Left lung (tissue), 10 donors: ENCODE data around the gene HAUS7. TPM values are rescaled to one million over a fixed set of nuclear protein-coding genes. Genes with fewer than 3 reads are reported as not detected.

ENCODE experiments used
- ATAC-seq: fragments of 200-7000 bp; cut with Tn5 transposase; one replicate; pipeline ENCODE4 v1.9.1; 2020; ENCODE audit warnings: moderate library complexity
- DNase-seq, 4 donors: peaks; one replicate each; pipeline ENCODE4 v3.0.0-alpha.2; 2013 to 2020
- H3K27ac ChIP-seq, 2 donors: fragments of 200-600 bp; sonication (generic) in 1 of 2; one replicate each; pipeline versions ENCODE4 v1.5.0 to v1.8.0; 2020 to 2021
- H3K27me3 ChIP-seq, 2 donors: fragments of 200-600 bp; sonication (generic) in 1 of 2; one replicate each; pipeline versions ENCODE4 v1.5.0 to v1.8.0; 2020 to 2021
- H3K36me3 ChIP-seq, 2 donors: fragments of 200-600 bp; sonication (generic) in 1 of 2; one replicate each; pipeline versions ENCODE4 v1.5.0 to v1.8.0; 2020 to 2021
- H3K4me1 ChIP-seq, 2 donors: fragments of 200-600 bp; one replicate each; pipeline ENCODE4 v1.8.0; 2021
- H3K4me3 ChIP-seq, 2 donors: fragments of 200-600 bp; sonication (generic) in 1 of 2; one replicate each; pipeline versions ENCODE4 v1.5.0 to v1.8.0; 2020 to 2021; ENCODE audit warnings: mild to moderate bottlenecking in 1 of 2
- H3K9me3 ChIP-seq, 2 donors: fragments of 200-600 bp; sonication (generic) in 1 of 2; one replicate each; pipeline versions ENCODE4 v1.5.0 to v1.8.0; 2020 to 2021
- intact Hi-C, 2 donors: fragments of 100-400 bp; cut with DNase I; formaldehyde crosslinking; loops; one replicate each; pipeline versions ENCODE4 v1.11.2 to v1.14.2; 2022
- polyA plus RNA-seq, 6 donors: library from polyadenylated mRNA; unstranded; fragments of 120-200 nt; gene quantifications; one replicate each; pipeline ENCODE4 v1.2.1, GENCODE V29; 2013; ENCODE audit not compliant: insufficient read length in 6 of 6
- total RNA-seq, 2 donors: library from RNA; stranded (reverse); fragmentation: NEBNext Ultra II Directional; extraction: Animal tissue kit (Norgen Biotek cat#: 25700); gene quantifications; one replicate each; pipeline ENCODE4 v1.2.1, GENCODE V29; 2021
- TF ChIP-seq, protein P1 (sequence below), 2 donors: fragments of 200-600 bp; sonication (generic) in 1 of 2; IDR thresholded peaks; one replicate each; pipeline versions ENCODE4 v1.5.0 to v1.8.0; 2021; ENCODE audit warnings: antibody characterized with exemption in 2 of 2
- donor health status: DM: no; HTN: yes; CAD: no.
- donor health status: DM: no; HTN: no; CAD: no.

The HAUS7 gene
- total and polyA plus RNA-seq, 8 donors, result 20.1 to 42.4 (median 33.7) TPM

DNA sequence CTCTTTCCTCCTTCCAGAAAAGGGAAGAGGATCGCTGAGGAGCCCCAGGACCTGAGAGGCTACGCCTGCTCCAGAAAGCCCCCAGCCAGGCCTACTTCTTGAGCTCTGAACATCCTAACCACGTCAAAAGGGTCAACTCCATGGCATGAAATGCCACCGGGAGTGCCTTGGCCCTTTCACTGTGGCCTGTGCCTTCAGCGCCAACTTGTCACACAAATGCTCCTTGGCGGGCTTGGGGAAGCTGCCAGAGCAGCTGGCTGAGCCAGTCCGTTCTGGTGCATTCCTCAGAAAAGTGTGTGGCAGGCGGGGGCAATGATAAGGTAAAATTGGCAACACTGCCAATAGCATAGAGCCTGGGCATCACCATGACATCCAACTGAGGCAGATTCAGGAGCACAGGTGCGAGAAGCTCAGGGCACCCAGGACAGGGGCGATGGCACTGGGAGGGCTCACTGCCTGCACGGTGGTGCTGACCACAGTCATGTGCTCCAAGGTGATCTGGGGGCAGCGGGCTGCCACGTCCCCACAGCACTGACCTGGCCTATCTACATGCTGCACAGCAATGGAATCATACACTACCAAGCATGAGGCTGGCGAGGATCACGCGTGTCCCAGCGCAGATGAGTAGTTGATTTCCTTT is 12.4 kb downstream of the HAUS7 start:
- no peak for ATAC-seq
- intact Hi-C loops, result no loop called here
- peaks cover 0 to 54% of the 10 kb centered on the region in 2 donors for H3K36me3 ChIP-seq

DNA sequence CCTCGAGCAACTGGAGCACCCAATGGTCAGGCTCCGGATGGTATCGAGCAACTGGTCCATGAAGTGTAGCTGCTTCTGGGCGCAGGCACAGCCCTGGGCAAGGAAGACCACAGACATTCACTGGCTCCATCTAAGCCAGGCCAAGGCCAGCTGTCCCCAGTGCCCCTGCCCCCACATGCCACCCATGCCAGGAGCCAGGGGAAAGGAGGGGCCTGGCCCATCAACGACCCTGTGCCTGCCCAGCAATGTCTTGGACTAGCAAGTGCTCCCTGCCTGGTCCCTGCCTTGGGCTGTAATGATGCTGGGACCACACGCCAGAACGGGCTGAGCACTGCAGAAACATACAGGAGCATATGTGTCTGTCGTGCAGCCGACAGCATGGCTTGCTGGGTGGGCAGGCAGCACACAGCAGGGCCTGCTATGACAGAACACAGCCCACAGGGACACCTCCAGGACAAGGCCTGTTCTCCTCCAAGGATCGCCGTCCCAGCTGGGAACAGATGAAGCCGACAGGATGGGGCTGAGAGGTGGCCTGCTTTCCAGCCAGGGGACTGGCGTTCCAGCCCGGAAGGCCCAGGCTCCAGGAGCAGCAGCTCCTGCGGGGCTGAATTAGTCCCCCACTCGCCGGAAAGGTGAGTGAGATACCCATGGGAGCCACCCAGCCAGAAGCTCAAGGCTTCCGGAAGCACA is 13.1 kb downstream of the HAUS7 start:
- intact Hi-C loops, result no loop called here
- ATAC-seq, result no peak
- H3K4me3 ChIP-seq, result no peak overlapping the region
- no peaks in the 10 kb centered on the region for H3K9me3 ChIP-seq
- peaks cover 0 to 47% of the 10 kb centered on the region in 2 donors for H3K36me3 ChIP-seq
- no peaks in the 10 kb centered on the region for H3K27me3 ChIP-seq
- H3K27ac ChIP-seq, result no peak overlapping the region
- no peak for DNase-seq
- TF ChIP-seq, protein P1, sequence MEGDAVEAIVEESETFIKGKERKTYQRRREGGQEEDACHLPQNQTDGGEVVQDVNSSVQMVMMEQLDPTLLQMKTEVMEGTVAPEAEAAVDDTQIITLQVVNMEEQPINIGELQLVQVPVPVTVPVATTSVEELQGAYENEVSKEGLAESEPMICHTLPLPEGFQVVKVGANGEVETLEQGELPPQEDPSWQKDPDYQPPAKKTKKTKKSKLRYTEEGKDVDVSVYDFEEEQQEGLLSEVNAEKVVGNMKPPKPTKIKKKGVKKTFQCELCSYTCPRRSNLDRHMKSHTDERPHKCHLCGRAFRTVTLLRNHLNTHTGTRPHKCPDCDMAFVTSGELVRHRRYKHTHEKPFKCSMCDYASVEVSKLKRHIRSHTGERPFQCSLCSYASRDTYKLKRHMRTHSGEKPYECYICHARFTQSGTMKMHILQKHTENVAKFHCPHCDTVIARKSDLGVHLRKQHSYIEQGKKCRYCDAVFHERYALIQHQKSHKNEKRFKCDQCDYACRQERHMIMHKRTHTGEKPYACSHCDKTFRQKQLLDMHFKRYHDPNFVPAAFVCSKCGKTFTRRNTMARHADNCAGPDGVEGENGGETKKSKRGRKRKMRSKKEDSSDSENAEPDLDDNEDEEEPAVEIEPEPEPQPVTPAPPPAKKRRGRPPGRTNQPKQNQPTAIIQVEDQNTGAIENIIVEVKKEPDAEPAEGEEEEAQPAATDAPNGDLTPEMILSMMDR (IDR thresholded peaks at IDR 0.05), result no peak
- H3K4me1 ChIP-seq, result no peaks in the 10 kb centered on the region

More for the DNA sequence above, 12.4 kb downstream of the HAUS7 start:
- no peak overlapping the region for H3K4me3 ChIP-seq
- H3K4me1 ChIP-seq, result no peaks in the 10 kb centered on the region
- no peak overlapping the region for H3K27ac ChIP-seq
- DNase-seq, result no peak
- TF ChIP-seq, protein P1 (IDR thresholded peaks at IDR 0.05), result no peak
- no peaks in the 10 kb centered on the region for H3K27me3 ChIP-seq
- H3K9me3 ChIP-seq, result no peaks in the 10 kb centered on the region

DNA sequence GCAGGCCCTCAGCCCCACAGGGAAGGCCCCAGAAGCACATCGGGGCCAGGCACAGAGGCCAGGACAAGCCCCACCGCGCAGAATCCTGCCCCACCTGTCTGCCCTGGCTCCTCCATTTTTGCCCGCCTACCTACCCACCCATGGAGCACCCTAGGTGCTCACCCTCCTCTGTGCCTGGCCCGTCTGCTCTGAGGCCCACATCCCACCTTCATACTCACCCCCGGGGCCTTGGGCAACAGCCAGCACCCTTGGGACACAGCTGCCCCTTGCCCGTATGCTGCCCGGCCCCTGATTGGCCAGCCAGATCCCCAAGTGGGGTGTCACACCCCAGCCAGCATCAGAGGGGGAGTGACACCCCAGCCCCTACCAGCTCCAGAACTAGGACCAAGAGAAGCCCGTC is 13.7 kb downstream of the HAUS7 start:
- TF ChIP-seq, protein P1 (IDR thresholded peaks at IDR 0.05), result no peak
- Histone ChIP-seq H3K9me3 (no peaks in the 10 kb centered on the region), H3K36me3 (peaks cover 0 to 47% of the 10 kb centered on the region in 2 donors), H3K4me3 (no peak overlapping the region), H3K4me1 (no peaks in the 10 kb centered on the region), H3K27ac (no peak overlapping the region), H3K27me3 (no peaks in the 10 kb centered on the region)
- DNase-seq (no peak), ATAC-seq (no peak)
- intact Hi-C loops, result no loop called here

DNA sequence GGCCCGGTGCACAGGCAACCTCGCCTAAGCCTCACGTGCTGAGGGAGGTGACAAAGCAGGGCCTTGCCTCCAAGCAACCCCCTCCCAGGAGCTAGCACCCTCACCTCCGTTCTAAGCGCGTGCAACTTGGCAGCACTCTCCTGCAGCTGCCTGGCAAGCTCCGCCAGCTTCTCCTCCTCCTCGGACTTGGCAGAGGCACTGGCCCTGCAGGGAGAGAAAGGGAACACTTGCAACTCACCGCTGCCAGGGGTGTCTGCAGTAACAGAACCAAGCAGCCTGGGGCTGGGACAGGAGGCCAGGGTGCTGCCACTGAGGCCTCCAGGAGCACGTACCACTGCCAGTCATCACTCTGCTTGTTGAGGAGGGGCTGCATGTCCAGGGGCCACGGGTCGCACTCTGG is 14.2 kb downstream of the HAUS7 start:
- peaks cover 0 to 50% of the 10 kb centered on the region in 2 donors for H3K36me3 ChIP-seq
- intact Hi-C loops, result no loop called here
- no peak for ATAC-seq
- no peak for DNase-seq
- no peak overlapping the region for H3K27ac ChIP-seq
- no peaks in the 10 kb centered on the region for H3K27me3 ChIP-seq
- H3K4me3 ChIP-seq, result no peak overlapping the region
- H3K9me3 ChIP-seq, result no peaks in the 10 kb centered on the region
- no peaks in the 10 kb centered on the region for H3K4me1 ChIP-seq
- TF ChIP-seq, protein P1 (IDR thresholded peaks at IDR 0.05), result no peak

DNA sequence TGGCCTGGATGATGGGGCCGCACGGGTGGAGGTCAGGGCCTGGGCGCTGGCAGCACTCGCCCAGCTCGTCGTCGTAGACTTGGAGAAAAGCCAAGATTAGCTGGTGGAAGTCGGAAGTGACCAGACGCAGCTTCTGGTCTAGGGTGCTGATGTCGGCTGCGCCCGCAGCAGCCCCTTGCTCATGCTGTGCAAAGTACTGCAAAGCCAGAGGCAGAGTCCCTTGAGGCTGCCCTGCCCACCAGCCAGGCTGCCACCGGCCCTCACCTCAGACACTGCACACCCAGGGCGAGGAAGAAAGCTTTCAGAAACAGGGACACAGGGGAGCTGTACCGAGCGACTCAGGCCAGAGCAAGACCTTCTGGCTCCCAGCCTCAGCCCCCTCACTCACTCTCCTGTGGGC is 14.8 kb downstream of the HAUS7 start:
- Histone ChIP-seq H3K4me3 (no peak overlapping the region), H3K4me1 (no peaks in the 10 kb centered on the region), H3K27me3 (no peaks in the 10 kb centered on the region), H3K9me3 (no peaks in the 10 kb centered on the region), H3K27ac (no peak overlapping the region), H3K36me3 (peaks cover 0 to 53% of the 10 kb centered on the region in 2 donors)
- intact Hi-C loops, result no loop called here
- DNase-seq (no peak), ATAC-seq (no peak)
- TF ChIP-seq, protein P1 (IDR thresholded peaks at IDR 0.05), result no peak
